Parathyroid adenoma (tissue), 2 donors: ENCODE measurements around the gene L3MBTL4.

Source experiments
- H2AFZ ChIP-seq: fragments of 300-600 bp; sonication (generic); one replicate; pipeline ENCODE4 v1.7.0; 2017; ENCODE audit warnings: antibody characterized with exemption, mild to moderate bottlenecking
- H3K27ac ChIP-seq: fragments of 300-600 bp; sonication (generic); one replicate; pipeline ENCODE4 v1.7.0; 2017
- H3K27me3 ChIP-seq: fragments of 300-600 bp; sonication (generic); one replicate; pipeline ENCODE4 v1.7.0; 2017; ENCODE audit warnings: low read length; ENCODE audit not compliant: control insufficient read depth, insufficient read depth
- H3K36me3 ChIP-seq: fragments of 300-600 bp; sonication (generic); one replicate; pipeline ENCODE4 v1.7.0; 2017; ENCODE audit warnings: low read length; ENCODE audit not compliant: control insufficient read depth, insufficient read depth
- H3K4me1 ChIP-seq: fragments of 300-600 bp; sonication (generic); one replicate; pipeline ENCODE4 v1.7.0; 2017; ENCODE audit warnings: control low read depth
- H3K4me2 ChIP-seq: fragments of 300-600 bp; sonication (generic); one replicate; pipeline ENCODE4 v1.7.0; 2017; ENCODE audit warnings: low read length
- H3K4me3 ChIP-seq: fragments of 300-600 bp; sonication (generic); one replicate; pipeline ENCODE4 v1.7.0; 2017; ENCODE audit warnings: low read depth, low read length
- H3K79me2 ChIP-seq: fragments of 300-600 bp; sonication (generic); one replicate; pipeline ENCODE4 v1.7.0; 2017; ENCODE audit warnings: control low read depth
- H3K9ac ChIP-seq: fragments of 300-600 bp; sonication (generic); one replicate; pipeline ENCODE4 v1.7.0; 2017; ENCODE audit warnings: mild to moderate bottlenecking
- H3K9me3 ChIP-seq: fragments of 300-600 bp; sonication (generic); one replicate; pipeline ENCODE4 v1.7.0; 2017; ENCODE audit warnings: low read length; ENCODE audit not compliant: control insufficient read depth
- TF ChIP-seq, protein P1 (sequence below): fragments of 300-600 bp; sonication (generic); IDR thresholded peaks from one replicate; pipeline ENCODE4 v1.7.0; 2017; ENCODE audit warnings: antibody characterized with exemption, mild to moderate bottlenecking
- donor health status: primary hyperparathyroidism.

Gene L3MBTL4

GRCh38 chr18:6310714-6311113 lies 104.0 kb downstream of the L3MBTL4 start:
- H3K36me3 ChIP-seq, result no peaks in the 10 kb centered on the region
- no peaks in the 10 kb centered on the region for H3K4me1 ChIP-seq
- TF ChIP-seq, protein P1, sequence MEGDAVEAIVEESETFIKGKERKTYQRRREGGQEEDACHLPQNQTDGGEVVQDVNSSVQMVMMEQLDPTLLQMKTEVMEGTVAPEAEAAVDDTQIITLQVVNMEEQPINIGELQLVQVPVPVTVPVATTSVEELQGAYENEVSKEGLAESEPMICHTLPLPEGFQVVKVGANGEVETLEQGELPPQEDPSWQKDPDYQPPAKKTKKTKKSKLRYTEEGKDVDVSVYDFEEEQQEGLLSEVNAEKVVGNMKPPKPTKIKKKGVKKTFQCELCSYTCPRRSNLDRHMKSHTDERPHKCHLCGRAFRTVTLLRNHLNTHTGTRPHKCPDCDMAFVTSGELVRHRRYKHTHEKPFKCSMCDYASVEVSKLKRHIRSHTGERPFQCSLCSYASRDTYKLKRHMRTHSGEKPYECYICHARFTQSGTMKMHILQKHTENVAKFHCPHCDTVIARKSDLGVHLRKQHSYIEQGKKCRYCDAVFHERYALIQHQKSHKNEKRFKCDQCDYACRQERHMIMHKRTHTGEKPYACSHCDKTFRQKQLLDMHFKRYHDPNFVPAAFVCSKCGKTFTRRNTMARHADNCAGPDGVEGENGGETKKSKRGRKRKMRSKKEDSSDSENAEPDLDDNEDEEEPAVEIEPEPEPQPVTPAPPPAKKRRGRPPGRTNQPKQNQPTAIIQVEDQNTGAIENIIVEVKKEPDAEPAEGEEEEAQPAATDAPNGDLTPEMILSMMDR, result no peak
- no peak overlapping the region for H3K4me2 ChIP-seq
- no peaks in the 10 kb centered on the region for H3K79me2 ChIP-seq
- no peak overlapping the region for H3K27ac ChIP-seq
- H2AFZ ChIP-seq, result no peak overlapping the region
- no peak overlapping the region for H3K9ac ChIP-seq
- H3K4me3 ChIP-seq, result no peak overlapping the region
- no peaks in the 10 kb centered on the region for H3K27me3 ChIP-seq
- no peaks in the 10 kb centered on the region for H3K9me3 ChIP-seq

GRCh38 chr18:6297875-6298274 lies 116.8 kb downstream of the L3MBTL4 start:
- Histone ChIP-seq H3K9me3 (no peaks in the 10 kb centered on the region), H3K4me2 (no peak overlapping the region), H3K36me3 (no peaks in the 10 kb centered on the region), H3K27ac (no peak overlapping the region), H2AFZ (no peak overlapping the region), H3K79me2 (no peaks in the 10 kb centered on the region), H3K4me1 (no peaks in the 10 kb centered on the region), H3K4me3 (no peak overlapping the region), H3K9ac (no peak overlapping the region), H3K27me3 (no peaks in the 10 kb centered on the region)
- TF ChIP-seq, protein P1, result no peak

GRCh38 chr18:6294148-6294784 lies 120.4 kb downstream of the L3MBTL4 start:
- Histone ChIP-seq H3K27me3 (no peaks in the 10 kb centered on the region), H3K9ac (no peak overlapping the region), H3K4me1 (no peaks in the 10 kb centered on the region), H2AFZ (no peak overlapping the region), H3K79me2 (no peaks in the 10 kb centered on the region), H3K27ac (no peak overlapping the region), H3K36me3 (no peaks in the 10 kb centered on the region), H3K4me3 (no peak overlapping the region), H3K9me3 (no peaks in the 10 kb centered on the region), H3K4me2 (no peak overlapping the region)
- TF ChIP-seq, protein P1, result no peak

GRCh38 chr18:6289843-6290242 lies 124.9 kb downstream of the L3MBTL4 start:
- Histone ChIP-seq H2AFZ (no peak overlapping the region), H3K27me3 (no peaks in the 10 kb centered on the region), H3K4me1 (no peaks in the 10 kb centered on the region), H3K9me3 (no peaks in the 10 kb centered on the region), H3K4me3 (no peak overlapping the region), H3K36me3 (no peaks in the 10 kb centered on the region), H3K27ac (no peak overlapping the region), H3K4me2 (no peak overlapping the region), H3K9ac (no peak overlapping the region), H3K79me2 (no peaks in the 10 kb centered on the region)
- TF ChIP-seq, protein P1, result no peak

DNA sequence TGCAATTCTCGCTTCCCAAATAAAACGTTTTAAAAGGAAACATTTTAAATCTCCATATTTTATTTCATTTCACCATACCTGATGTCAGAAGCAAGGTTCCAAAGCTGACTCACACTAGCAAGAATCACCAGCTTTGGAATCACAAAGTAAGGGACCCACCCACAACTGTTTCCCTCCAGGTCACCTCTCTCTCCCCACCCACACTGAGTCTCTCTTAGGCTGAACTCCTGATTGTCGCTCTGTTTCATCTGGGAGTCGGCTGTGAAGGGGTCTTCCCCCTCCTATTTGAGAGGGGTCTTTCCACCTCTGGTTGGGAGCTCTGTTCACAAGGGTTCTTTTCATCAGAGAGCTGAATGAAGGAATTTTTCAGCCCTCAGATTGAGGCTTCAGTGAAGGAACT lies 128.1 kb downstream of the L3MBTL4 start:
- Histone ChIP-seq H3K4me1 (no peaks in the 10 kb centered on the region), H3K9me3 (no peaks in the 10 kb centered on the region), H3K4me2 (no peak overlapping the region), H2AFZ (no peak overlapping the region), H3K36me3 (no peaks in the 10 kb centered on the region), H3K27me3 (no peaks in the 10 kb centered on the region), H3K27ac (no peak overlapping the region), H3K9ac (no peak overlapping the region), H3K79me2 (no peaks in the 10 kb centered on the region), H3K4me3 (no peak overlapping the region)
- TF ChIP-seq, protein P1, result no peak
